Activated B cell treated with CpG ODN at 0.5 μM for 24 hours (primary cell): ENCODE results near the gene GNAO1. TPM values are rescaled to one million over a fixed set of nuclear protein-coding genes. Genes with fewer than 3 reads are reported as not detected.

Experiments
- ATAC-seq: fragments of 200-7000 bp; cut with Tn5 transposase; one replicate; pipeline ENCODE4 v1.10.0; 2021; ENCODE audit warnings: low read depth, mild to moderate bottlenecking, moderate library complexity
- CTCF ChIA-PET: fragments of 350-600 bp; sonication (Branson Sonifier 250); formaldehyde crosslinking; loops from one replicate; lab custom pipeline; 2021; ENCODE audit warnings: antibody characterized with exemption; lab: Charles Lee
- POLR2A ChIA-PET: fragments of 350-600 bp; sonication (Branson Sonifier 250); formaldehyde crosslinking; loops from one replicate; lab custom pipeline; 2021; ENCODE audit warnings: antibody characterized with exemption; lab: Charles Lee
- DNase-seq: peaks from one replicate; pipeline ENCODE4 v3.0.0; 2022
- H3K27ac Mint-ChIP-seq: one replicate; pipeline ENCODE4 v1.8.0; 2020; ENCODE audit warnings: mixed read lengths
- H3K27me3 Mint-ChIP-seq: one replicate; pipeline ENCODE4 v1.8.0; 2021; ENCODE audit warnings: mixed read lengths
- H3K36me3 Mint-ChIP-seq: one replicate; pipeline ENCODE4 v1.8.0; 2021; ENCODE audit warnings: low read depth, mixed read lengths
- H3K4me1 Mint-ChIP-seq: one replicate; pipeline ENCODE4 v1.8.0; 2021; ENCODE audit warnings: mixed read lengths
- H3K4me3 Mint-ChIP-seq: one replicate; pipeline ENCODE4 v1.8.0; 2020; ENCODE audit warnings: mild to moderate bottlenecking, mixed read lengths
- H3K9me3 Mint-ChIP-seq: one replicate; pipeline ENCODE4 v1.8.0; 2020; ENCODE audit warnings: mixed read lengths
- CTCF ChIP-seq: fragments of 200-600 bp; IDR thresholded peaks from one replicate; pipeline ENCODE4 v1.8.0; 2022; ENCODE audit warnings: antibody characterized with exemption, mild to moderate bottlenecking
- intact Hi-C: fragments of 100-400 bp; cut with micrococcal nuclease; formaldehyde crosslinking; loops from one replicate; pipeline ENCODE4 v1.15.1; 2024
- total RNA-seq: library from RNA; stranded (reverse); gene quantifications from 2 replicates; pipeline ENCODE4 v1.2.3, GENCODE V29; 2022

Gene GNAO1
- total RNA-seq, 1 donor from 2014 or later, result 0.53 TPM

- ChIA-PET POLR2A (no interaction called here), CTCF (no interaction called here)
- H3K9me3 Mint-ChIP-seq, result no peaks in the 10 kb centered on the region
- no peak overlapping the region for H3K4me3 Mint-ChIP-seq
- intact Hi-C loops, result no loop called here
- no peak for ATAC-seq
- no peak overlapping the region for H3K27ac Mint-ChIP-seq
- TF ChIP-seq CTCF, result no peak
- H3K27me3 Mint-ChIP-seq, result no peaks in the 10 kb centered on the region
- H3K4me1 Mint-ChIP-seq, result no peaks in the 10 kb centered on the region
- no peaks in the 10 kb centered on the region for H3K36me3 Mint-ChIP-seq
- no peak for DNase-seq
Measured at GRCh38 chr16:56348168-56349085, 157.1 kb downstream of the GNAO1 start.

- no peaks in the 10 kb centered on the region for H3K4me1 Mint-ChIP-seq
- TF ChIP-seq CTCF, result no peak
- intact Hi-C loops, result no loop called here
Measured at GRCh38 chr16:56349086-56349415, 157.8 kb downstream of the GNAO1 start.

GRCh38 chr16:56349711-56350161 is 158.4 kb downstream of the GNAO1 start:
- intact Hi-C loops, result loop anchor here (10.0 kb wide), 1 partner anchor 355 kb away; no protein-coding TSS in a partner anchor
- CTCF ChIA-PET, result no interaction called here
- no peaks in the 10 kb centered on the region for H3K27me3 Mint-ChIP-seq
- H3K4me1 Mint-ChIP-seq, result no peaks in the 10 kb centered on the region
- H3K27ac Mint-ChIP-seq, result no peak overlapping the region
- POLR2A ChIA-PET, result no interaction called here
- ATAC-seq, result no peak
- TF ChIP-seq CTCF, result no peak
- H3K9me3 Mint-ChIP-seq, result no peaks in the 10 kb centered on the region
- DNase-seq, result no peak
- no peaks in the 10 kb centered on the region for H3K36me3 Mint-ChIP-seq
- H3K4me3 Mint-ChIP-seq, result no peak overlapping the region

More at GRCh38 chr16:56349086-56349415, 157.8 kb downstream of the GNAO1 start:
- Mint-ChIP-seq H3K27me3 (no peaks in the 10 kb centered on the region), H3K9me3 (no peaks in the 10 kb centered on the region), H3K27ac (no peak overlapping the region), H3K4me3 (no peak overlapping the region), H3K36me3 (no peaks in the 10 kb centered on the region)
- DNase-seq (no peak), ATAC-seq (no peak)
- ChIA-PET CTCF (no interaction called here), POLR2A (no interaction called here)

GRCh38 chr16:56350491-56351405 is 159.5 kb downstream of the GNAO1 start:
- H3K27ac Mint-ChIP-seq, result no peak overlapping the region
- ChIA-PET POLR2A (no interaction called here), CTCF (no interaction called here)
- no peak overlapping the region for H3K4me3 Mint-ChIP-seq
- H3K36me3 Mint-ChIP-seq, result no peaks in the 10 kb centered on the region
- ATAC-seq (no peak), DNase-seq (no peak)
- H3K9me3 Mint-ChIP-seq, result no peaks in the 10 kb centered on the region
- intact Hi-C loops, result loop anchor here (10.0 kb wide), 1 partner anchor 354 kb away; no protein-coding TSS in a partner anchor
- H3K4me1 Mint-ChIP-seq, result no peaks in the 10 kb centered on the region
- no peaks in the 10 kb centered on the region for H3K27me3 Mint-ChIP-seq
- no peak for TF ChIP-seq CTCF

GRCh38 chr16:56351481-56351880 is 160.2 kb downstream of the GNAO1 start:
- CTCF ChIA-PET, result no interaction called here
- Mint-ChIP-seq H3K4me3 (no peak overlapping the region), H3K36me3 (no peaks in the 10 kb centered on the region), H3K4me1 (peaks cover under 1% of the 10 kb centered on the region), H3K27ac (no peak overlapping the region), H3K27me3 (no peaks in the 10 kb centered on the region), H3K9me3 (no peaks in the 10 kb centered on the region)
- no peak for TF ChIP-seq CTCF
- ATAC-seq (no peak), DNase-seq (no peak)
- POLR2A ChIA-PET, result no interaction called here
- intact Hi-C loops, result loop anchor here (10.0 kb wide), 1 partner anchor 353 kb away; no protein-coding TSS in a partner anchor
